GM19023 (cell line): ENCODE results near the gene CORO2A.
"Not testable (repeated sequence)": the region's sequence is repeated elsewhere in the genome, so short reads cannot be mapped to it uniquely, and the experiment has no call there.

Source experiments
- ATAC-seq: cut with Tn5 transposase; IDR thresholded peaks from one replicate; pipeline ENCODE4 v1.9.1; 2021; ENCODE audit warnings: mild to moderate bottlenecking, moderate library complexity; ENCODE audit not compliant: unreplicated experiment

Gene CORO2A

DNA sequence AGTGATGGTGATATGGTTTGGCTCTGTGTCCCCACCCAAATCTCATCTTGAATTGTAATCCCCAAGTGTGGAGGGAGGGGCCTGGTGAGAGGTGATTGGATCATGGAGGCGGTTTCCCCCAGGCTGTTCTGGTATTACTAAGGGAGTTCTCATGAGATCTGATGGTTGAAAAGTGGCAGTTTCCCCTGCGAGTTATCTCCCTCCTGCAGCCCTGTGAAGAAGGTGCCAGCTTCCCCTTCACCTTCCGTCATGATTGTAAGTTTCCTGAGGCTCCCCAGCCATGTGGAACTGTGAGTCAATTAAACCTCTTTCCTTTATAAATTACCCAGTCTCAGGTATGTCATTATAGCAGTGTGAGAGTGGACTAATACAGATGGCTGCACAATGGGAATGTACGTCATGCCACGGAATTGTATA, 17.9 kb downstream of the CORO2A start:
- not testable (repeated sequence) for ATAC-seq

DNA sequence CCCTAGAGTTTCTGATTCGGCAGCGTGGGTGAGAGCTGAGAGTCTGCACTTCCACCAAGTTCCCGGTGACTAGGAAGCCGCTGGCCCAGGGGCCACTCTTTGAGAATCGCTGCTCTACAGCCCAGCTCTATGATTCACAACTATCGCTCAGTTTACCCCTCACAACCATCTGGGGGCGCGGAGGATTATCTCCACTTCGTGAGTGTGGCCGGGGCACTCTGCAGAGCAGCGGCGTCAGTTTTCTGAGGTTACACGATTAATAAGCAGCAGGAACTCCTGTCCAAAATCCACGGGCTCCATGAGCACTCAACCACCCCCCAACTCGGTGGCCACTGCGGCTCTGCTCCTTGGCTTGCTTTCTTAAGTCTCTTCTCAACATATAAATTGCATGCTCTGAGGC, 19.3 kb downstream of the CORO2A start:
- ATAC-seq = no peak

DNA sequence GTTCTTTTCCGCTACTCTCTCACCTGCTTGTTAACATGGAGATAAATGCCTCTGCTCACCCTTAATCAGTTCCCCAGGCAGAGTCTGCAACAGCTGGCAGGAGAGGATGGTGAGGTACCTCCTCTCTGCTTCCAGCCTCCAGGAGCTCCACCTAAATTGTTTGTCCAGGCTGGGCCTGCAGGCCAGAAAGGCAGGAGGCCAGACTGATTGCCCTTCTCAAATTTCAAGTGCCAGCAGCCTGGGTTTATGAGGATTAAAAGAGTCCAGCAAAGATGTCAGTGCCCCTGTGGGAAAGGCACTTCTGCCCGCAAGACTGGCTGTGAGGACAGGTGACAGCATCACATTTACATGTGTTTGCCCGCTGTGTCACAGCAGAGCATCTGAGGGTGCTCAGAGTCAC, 19.8 kb downstream of the CORO2A start:
- no peak for ATAC-seq

- ATAC-seq = no peak
Measured at GRCh38 chr9:98171176-98171925, 21.1 kb downstream of the CORO2A start.

- peak; percentile 100 for ATAC-seq
Measured at GRCh38 chr9:98168941-98169488, 23.4 kb downstream of the CORO2A start.

GRCh38 chr9:98168153-98168780, 24.2 kb downstream of the CORO2A start:
- no peak for ATAC-seq

DNA sequence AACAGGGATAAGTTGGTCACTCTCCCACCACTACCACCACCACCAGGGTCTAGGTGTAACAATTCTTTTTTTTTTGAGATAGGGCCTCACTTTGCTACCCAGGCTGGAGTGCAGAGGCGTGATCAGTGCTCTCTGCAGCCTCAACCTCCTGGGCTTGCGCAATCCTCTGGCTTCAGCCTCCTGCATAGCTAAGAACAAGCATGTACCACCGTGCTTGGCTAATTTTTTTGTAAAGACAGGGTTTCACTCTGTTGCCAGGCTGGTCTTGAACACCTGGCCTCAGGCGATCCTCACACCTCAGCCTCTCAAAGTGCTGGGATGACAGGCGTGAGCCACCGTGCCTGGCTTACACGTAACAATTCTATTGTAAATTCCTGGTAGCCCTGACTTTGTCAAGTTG, 27.5 kb downstream of the CORO2A start:
- no peak for ATAC-seq

GRCh38 chr9:98162613-98163012, 29.8 kb downstream of the CORO2A start:
- no peak for ATAC-seq

DNA sequence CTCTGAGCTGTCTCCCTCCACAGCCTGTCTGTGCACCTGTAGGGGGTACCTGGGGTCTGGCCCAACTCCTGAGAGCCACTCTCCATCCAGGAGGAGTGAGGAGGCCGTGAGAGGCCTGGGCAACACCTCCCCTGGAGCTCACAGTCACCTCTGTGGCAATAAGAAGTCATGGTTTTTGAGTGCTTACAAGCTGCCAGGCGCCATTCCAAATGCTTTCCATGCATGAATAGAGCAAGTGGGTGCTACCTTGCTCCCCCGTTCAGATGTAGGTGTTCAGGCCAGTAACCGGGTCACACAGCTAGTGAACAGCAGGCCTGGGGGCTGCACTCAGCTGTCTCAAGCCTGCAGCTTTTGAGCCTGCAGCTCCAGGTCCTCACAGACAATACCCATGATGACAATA, 30.6 kb downstream of the CORO2A start:
- ATAC-seq = no peak

- ATAC-seq = no peak
Measured at GRCh38 chr9:98159790-98160189, 32.6 kb downstream of the CORO2A start.

- no peak for ATAC-seq
Measured at GRCh38 chr9:98159301-98159700, 33.1 kb downstream of the CORO2A start.

- no peak for ATAC-seq
Measured at GRCh38 chr9:98158071-98158831, 34.2 kb downstream of the CORO2A start.

DNA sequence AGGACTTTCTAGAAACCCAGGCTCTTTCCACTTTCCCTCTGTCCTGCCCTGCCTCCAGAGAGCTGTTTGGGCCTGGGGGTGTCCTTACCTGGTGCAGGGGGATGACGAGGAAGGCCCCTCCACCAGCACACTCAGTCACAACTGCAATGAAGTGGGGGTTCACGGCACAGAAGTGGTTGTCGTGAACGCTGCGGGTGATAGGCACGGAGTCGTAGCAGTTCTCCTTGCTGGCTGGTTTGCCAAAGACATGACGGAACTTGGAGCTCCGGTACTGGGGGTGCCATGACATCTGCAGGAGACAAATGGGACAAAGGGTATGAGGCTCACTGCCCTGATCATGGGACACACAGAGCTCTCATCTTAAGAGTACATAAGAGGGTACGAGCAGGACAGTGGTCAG, 35.1 kb downstream of the CORO2A start:
- ATAC-seq = no peak

GRCh38 chr9:98154678-98155077, 37.8 kb downstream of the CORO2A start:
- no peak for ATAC-seq

GRCh38 chr9:98152526-98152925, 39.9 kb downstream of the CORO2A start:
- ATAC-seq = no peak

DNA sequence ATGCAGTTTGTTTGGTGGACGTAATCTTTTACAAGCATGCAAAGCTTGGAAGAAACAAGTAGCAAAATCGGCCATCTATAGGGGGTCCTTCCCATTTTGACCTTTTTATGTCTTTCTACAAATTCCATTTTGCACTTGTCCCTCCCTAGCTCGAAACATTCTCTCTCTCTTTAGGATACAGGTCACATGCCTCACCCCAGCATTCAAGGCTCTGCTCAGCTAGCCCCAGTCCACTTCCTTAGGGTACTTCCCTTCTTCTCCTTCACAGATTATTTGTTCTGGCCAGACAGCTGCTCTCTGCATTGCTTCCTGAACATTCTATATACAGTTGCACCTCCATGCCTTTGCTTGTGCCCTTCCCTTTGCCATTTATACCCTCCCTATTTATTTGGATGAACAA, 41.7 kb downstream of the CORO2A start:
- no peak for ATAC-seq

GRCh38 chr9:98150164-98150563, 42.3 kb downstream of the CORO2A start:
- ATAC-seq = no peak

DNA sequence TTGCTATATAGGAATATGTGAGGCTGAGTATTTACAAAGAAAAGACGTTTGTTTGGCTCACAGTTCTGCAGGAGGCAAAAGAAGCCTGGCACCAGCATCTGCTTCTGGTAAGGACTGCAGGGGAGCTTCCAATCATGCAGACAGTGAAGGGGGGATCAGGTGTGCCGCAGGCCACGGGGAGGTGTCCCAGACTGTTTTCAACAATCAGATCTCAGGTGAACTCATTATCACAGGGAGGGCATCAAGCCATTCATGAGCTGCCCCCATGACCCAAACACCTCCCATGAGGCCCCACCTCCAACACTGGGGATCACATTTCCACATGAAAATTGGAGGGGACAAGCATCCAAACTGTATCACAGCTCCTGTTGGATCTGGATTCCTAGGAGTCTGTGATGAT, 43.0 kb downstream of the CORO2A start:
- ATAC-seq = no peak

GRCh38 chr9:98148486-98148885, 44.0 kb downstream of the CORO2A start:
- ATAC-seq = no peak

DNA sequence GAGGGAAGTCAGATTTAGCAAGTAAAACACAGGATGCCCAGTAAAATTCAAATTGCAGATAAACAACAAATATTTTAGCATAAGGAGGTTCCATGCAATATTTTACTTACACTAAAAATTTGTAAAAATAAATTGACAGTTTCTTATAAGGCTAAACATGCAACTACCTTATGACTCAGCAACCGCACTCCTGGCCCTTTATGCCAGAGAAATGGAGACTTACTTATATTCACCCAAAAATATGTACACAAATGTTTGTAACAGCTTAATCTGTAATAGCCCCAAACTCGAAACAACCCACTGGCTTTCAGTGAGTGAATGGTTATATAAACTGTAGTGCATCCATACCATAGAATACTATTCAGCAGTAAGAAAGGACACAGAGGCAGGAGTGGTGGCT, 44.9 kb downstream of the CORO2A start:
- no peak for ATAC-seq

GRCh38 chr9:98146101-98146991, 46.1 kb downstream of the CORO2A start:
- no peak for ATAC-seq
